Astrocyte of the spinal cord (primary cell): ENCODE results near the gene RASGEF1C.

ENCODE experiments used
- DNase-seq: peaks from one replicate; pipeline ENCODE4 v3.0.0; 2011; ENCODE audit warnings: low read depth, low spot score
- H3K4me3 ChIP-seq: 2 replicates; pipeline ENCODE4 v1.5.1; 2011; ENCODE audit warnings: low read depth, mild to moderate bottlenecking, low read length, moderate library complexity
- CTCF ChIP-seq: IDR thresholded peaks from 2 replicates; pipeline ENCODE4 v1.5.1; 2012; ENCODE audit warnings: low read depth, mild to moderate bottlenecking, low read length, inconsistent platforms
- in situ Hi-C: cut with HindIII; loops from 2 replicates; pipeline ENCODE4 v1.10.0; 2017; ENCODE audit warnings: low sequenced_read_pairs

RASGEF1C gene

GRCh38 chr5:180187767-180188166 lies 21.2 kb downstream of the RASGEF1C start:
- no peak overlapping the region for H3K4me3 ChIP-seq
- in situ Hi-C loops, result no loop called here
- TF ChIP-seq CTCF, result no peak
- no peak for DNase-seq

GRCh38 chr5:180180846-180181245 lies 28.2 kb downstream of the RASGEF1C start:
- in situ Hi-C loops, result no loop called here
- TF ChIP-seq CTCF, result no peak
- no peak overlapping the region for H3K4me3 ChIP-seq
- no peak for DNase-seq

- in situ Hi-C loops, result no loop called here
- H3K4me3 ChIP-seq, result no peak overlapping the region
- DNase-seq, result no peak
- TF ChIP-seq CTCF, result no peak
These were observed 28.6 kb downstream of the RASGEF1C start for GRCh38 chr5:180180421-180180820.

- in situ Hi-C loops, result no loop called here
- TF ChIP-seq CTCF, result no peak
- no peak overlapping the region for H3K4me3 ChIP-seq
- DNase-seq, result no peak
These were observed 29.3 kb downstream of the RASGEF1C start for GRCh38 chr5:180179442-180180420.

- in situ Hi-C loops, result no loop called here
- TF ChIP-seq CTCF, result no peak
- DNase-seq, result no peak
- no peak overlapping the region for H3K4me3 ChIP-seq
These were observed 30.2 kb downstream of the RASGEF1C start for GRCh38 chr5:180178531-180179441.

- no peak for TF ChIP-seq CTCF
- no peak overlapping the region for H3K4me3 ChIP-seq
- no peak for DNase-seq
- in situ Hi-C loops, result no loop called here
These were observed 32.8 kb downstream of the RASGEF1C start for GRCh38 chr5:180176191-180176590.
